Fibroblast of peridontal ligament (primary cell): ENCODE measurements around the gene MTX2.

Experiments
- DNase-seq: peaks from one replicate; pipeline ENCODE4 v3.0.0-alpha.2; 2010; ENCODE audit errors: extremely low read depth

The MTX2 gene

DNA sequence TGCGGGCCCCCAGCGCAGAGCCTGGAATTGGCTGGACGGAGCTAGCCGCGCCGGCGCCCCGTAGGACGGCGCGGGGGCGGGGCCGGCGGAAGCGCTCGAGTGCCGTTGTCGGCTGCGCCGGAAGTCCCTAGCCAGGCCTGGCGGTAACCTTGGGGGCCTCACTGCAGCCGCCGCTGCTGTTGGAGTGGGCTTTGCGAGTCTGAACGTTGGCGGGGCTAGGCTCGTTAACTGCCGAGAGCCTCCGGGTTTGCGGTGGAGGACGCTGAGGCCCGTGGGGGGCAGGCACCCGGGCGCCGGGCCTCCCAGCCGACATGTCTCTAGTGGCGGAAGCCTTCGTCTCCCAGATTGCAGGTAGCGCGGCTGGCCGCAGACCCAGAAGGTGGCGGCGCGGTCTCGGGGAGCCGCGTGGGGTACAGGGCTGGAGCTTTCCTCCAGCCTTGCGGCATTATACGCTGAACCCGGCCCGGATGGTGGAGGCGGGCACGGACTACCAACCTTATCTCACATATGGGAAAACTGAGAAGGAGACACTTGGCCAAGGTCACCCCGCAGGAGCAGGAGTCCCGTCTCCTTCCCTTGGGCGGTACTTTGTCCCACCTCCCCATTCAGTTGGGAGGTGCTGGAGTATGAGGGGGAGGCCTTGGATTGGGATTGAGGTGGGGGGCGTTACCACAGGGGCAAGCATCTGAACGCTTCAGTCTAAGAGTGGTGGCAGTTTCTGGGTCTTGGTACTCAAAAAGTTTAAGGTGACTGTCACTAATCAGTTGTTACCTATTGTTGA lies at the start of gene MTX2:
Gene MTX2, plus strand, starts transcription at position 124 of the 781 bp plus-strand sequence. Its CDS starts 188 bp downstream, at position 312.
- DNase-seq = peak; percentile 52

DNA sequence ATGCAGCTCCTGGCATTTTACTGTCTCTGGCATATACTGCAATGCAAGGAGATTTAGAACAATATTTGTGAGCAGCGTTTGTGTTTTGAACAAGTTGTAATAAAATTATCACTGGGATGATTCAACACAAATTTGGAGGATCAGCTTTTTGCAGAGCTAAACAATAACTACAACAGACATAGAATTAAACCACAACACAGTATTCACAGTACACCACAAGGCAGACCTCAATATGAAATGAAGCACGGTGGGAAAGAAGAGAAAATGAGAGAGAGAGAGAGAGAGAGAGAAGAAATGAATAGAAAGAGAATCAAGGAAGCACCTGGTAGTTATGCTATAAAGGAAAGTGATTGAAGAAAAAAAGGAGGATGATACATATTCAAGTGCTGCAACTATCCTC lies 41.4 kb upstream of the MTX2 start:
- no peak for DNase-seq

DNA sequence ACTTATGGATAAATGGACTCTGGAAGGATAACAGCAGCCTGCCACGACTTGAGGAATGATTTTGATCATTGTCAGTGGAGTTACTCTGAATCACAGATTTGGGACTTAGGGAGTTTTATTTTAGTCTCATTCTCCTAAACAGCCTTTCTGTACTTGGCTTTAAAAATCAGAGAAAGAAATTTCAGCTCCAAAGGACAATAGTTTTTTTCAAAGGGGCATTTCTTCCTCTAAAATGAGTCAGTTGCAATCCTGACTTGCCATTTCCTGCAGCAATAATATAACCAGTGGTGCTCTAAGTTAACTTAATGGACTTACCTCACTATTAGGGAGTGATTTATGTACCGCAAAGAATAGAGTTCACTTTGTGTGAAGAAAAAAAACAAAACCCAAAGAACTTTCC lies 35.1 kb upstream of the MTX2 start:
- DNase-seq = no peak

DNA sequence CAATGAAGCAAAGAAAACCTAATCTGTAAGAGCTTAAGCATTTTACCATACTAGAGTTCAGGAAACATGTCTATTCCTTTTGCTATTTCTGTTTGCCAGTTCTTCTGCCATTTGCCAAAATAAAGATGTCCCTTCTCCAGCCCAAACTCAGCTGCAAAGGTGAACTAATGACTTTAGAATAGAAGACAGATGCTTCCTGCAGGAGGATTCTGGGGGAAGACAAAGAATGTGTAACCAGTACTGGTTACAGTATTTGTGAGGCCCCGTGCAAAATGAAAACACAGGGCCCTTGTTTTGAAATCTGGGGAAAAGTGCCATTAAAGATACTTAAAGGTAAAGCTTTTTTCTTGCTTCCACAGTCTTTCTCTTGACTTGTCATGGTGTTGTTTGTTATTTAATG lies 34.3 kb upstream of the MTX2 start:
- DNase-seq = no peak

DNA sequence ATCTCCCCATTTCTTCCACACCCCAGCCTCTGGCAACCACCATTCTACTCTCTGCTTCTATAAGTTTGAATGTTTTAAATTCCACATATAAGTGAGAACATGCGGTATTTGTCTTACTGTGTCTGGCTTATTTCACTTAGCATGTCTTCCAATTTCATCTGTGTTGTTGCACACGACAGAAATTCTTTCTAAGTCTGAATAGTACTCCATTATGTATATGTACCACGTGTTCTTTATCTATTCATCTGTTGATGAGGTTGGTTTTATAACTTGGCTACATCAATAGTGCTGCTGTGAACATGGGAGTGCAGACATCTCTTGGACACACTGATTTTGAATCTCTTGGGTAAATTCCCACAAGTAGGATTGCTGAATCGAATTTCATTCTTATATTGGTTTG lies 31.8 kb upstream of the MTX2 start:
- no peak for DNase-seq

DNA sequence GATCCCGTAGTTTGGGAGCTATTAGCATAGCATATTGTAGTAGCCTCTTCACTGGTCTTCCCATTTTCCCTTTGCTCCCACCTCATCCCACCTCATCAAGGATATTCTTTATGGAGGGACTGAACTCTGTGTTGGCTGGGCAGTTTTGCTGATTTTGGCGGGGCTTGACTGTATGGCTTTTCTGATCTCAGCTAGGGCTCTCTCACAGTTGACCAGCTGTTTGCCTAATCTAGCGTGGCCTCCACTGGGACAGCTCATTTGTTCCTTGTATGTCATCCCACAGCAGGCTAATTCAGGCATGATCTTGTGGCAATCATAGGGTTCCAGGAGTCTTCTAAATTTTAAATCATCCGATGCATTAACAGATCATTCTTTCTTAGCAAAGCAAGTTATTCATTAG lies 30.2 kb upstream of the MTX2 start:
- no peak for DNase-seq

DNA sequence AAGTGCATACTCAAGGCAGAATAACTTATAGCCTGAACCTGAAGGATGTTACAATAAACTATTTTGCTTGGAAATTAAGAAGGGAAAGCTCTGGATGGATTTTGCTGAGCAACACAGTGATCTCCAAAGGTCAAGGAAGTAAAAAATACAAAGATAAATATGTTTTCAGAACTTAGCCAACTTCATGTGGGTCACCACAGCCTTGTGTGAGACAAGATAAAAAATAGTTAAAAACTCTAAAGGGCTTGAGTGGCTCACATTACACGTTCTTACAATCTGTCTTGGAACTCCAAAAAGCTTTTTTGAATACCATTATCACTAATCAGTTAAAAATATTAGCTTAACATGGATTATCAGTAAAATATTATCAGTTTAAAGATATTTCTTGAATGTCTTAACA lies 28.9 kb upstream of the MTX2 start:
- DNase-seq = no peak

DNA sequence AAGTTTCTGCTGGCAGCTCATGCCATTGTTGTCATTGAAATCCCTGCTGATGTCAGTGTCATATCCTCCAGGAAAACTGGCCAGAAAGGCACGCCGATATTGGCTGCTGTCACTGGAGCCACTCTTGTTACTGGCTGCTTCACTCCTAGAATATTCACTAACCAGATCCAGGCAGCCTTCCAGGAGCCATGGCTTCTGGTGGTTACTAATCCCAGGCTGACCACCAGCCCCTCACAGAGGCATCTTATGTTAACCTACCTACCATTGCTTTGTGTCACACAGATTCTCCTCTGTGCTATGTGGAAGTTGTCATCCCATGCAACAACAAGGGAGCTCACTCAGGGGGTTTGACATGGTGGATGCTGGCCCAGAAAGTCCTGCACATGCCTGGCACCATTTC lies 27.0 kb upstream of the MTX2 start:
- no peak for DNase-seq

DNA sequence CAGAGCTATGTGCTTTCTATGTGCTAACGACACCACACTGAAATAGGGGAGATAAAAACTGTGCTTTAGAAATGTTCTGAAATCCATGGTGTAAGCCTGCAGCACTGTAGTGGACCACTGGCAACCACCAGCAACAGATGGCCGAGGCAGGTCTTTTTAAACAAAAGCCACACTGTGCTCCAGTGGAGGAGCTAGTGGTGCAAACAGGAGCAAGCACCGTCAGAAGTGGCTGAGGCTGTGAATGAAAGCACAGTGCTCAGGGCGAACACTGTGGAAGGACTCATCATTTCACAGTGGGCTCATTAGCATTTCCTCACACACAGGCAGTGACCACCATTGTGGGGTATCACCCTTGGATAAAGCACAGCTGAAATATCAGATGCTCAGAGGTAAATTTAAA lies 22.9 kb upstream of the MTX2 start:
- no peak for DNase-seq

DNA sequence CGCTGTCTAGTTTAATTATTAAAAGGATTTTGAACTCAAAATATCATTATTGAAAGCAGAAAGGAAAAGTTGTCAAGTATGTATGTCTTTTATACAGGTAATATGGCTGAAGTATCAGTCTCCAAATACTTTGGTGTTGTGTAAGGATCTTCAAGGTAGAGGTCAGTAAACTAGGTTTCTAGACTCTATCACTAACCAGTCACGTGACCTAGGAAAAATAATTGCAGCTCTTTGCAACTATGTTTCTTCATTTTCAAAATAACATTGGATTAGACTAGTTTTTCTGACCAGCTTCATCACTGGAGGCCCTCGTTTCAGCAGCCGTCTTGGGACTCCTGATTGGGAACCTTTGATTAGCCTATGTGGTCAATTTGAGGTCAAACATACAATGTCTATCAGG lies 21.4 kb upstream of the MTX2 start:
- no peak for DNase-seq

DNA sequence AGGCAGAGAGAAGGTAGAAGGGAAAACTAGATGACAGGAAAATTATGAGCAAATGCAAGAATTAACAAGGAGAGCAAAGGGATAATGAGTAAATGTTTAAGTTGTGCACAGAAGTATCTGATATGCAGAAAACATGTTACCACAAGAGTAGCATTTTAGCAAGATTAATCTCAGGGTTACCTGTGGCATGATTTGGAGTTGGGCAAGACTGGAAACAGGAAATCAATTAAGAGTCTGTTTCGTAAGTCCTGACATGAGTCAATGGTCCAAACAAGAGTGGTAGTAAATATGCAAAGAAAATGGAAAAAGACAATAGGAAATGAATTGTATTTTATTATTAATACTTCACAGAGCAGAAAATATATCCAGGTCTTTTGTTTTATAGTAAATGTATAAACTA lies 17.3 kb upstream of the MTX2 start:
- no peak for DNase-seq

DNA sequence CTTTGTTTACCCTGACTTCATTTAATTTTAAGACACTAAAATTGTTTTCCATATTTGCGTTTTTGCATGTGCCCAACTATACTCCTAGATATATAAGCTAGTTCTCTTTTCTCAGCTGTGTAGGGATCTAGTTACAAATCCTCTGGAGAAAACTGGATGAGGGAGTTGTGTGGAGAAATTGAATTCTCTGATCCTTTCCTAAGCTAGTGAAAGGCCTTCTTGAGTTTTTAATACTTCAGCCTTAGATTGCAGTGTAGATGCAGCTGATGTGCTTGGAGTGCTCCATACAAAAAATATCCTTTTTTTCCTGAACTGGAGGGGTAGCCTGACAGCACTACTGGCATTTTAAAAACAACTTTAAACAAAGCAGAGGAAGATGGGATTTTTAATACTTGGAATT lies 8.6 kb upstream of the MTX2 start:
- DNase-seq = no peak

DNA sequence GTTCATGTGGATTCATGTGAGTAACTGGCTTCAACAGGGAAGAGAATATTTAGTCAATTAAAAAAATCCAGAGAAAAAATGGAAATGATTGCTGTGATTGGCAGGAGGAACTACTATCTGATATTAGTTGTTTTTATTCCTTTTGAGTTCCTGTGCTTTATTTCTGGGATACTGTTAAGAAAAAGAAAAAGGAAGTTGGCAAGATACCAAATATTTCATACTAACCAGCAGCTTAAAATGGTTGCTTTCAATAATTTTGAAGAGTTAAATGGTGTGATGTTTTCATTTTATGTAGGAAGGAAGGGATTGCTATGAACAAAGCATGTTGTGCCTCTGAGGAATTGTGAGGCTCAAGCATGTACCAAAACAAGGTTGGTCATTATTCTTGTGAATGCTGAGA lies 8.1 kb upstream of the MTX2 start:
- no peak for DNase-seq

DNA sequence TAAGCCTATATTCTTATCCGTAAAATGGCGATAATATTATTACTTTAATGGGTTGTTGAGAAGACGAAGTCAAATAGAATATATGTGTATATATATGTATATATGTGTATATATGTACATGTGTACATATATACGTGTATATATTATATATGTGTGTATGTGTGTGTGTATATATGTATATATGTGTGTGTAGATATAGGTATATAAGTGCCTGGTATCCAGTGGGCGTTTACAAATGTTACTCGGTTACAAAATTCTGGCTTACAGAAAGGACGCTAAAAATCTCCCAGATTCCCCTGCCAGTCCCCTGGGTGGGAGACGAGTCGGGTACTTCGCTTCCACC lies 295 bp upstream of the MTX2 start:
- DNase-seq = no peak

DNA sequence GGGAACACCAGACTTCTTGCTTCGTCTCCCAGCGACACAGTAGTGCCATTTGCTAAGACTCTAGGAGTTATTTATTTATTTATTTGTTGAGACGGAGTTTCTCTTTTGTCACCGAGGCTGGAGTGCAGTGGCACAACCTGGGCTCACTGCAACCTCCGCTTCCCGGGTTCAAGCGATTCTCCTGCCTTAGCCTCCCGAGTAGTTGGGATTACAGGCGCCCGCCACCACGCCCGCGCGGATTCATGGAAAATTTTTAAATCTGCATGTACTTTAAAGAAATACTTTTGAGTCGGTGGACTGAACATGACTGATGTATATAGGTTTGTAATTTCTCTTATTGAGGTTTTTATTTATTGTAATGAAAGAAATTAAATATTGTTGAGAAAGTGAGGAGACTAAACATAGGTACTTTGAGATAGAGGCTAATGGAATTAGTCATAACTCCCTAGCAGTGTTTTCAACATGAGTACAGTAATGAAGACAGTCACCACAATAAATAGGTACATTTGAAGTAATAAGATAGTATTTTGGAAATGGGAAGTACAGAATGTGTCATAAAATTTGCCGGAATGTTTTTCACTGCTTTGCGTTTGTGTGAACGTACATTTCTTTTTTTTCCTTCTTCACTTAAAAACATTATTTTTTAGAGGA lies 983 bp downstream of the MTX2 start:
- peak; percentile 2 for DNase-seq

DNA sequence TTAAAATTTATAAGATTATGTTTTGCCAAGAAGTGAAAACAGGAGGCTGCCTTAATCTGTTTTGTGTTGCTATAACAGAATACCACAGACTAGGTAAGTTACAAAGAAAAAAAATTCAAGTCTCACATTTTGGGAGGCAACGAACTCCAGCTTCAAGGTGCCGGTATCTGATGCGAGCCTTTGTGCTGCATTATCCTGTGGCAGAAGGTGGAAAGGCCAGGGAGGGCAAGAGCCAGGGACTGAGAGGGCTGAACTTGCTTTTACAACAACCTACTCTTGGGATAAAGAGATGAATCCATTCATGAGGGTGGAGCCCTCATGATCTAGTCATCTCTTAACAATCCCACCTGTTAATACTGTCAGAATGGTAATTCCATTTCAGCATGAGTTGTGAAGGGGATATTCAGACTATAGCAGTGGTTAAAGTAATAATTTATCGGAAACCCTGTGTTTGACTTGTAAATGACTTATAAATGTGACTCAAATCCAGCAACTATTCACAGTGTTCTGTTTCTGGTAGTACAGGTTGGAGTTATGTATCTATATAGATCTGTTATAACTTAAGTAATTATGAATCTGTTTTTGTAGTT lies 3.7 kb downstream of the MTX2 start:
- no peak for DNase-seq

DNA sequence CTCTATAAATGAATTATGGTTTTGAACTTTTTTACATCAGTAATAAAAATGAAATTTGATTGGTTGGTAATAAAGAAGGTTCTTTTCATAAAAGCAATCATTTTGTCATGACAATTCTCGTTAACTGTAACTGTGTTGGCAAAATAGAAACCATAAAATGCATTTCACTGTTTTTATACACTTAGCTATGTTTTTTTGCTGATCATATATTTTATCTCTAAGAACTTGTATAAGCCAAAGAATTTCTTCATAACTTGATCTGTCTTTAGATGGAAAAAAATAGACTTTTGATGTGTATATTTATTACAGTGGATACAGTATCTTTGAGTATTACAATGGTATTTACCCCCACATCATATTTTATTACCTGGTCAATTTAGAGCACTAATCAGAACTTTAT lies 9.7 kb downstream of the MTX2 start:
- DNase-seq = no peak

DNA sequence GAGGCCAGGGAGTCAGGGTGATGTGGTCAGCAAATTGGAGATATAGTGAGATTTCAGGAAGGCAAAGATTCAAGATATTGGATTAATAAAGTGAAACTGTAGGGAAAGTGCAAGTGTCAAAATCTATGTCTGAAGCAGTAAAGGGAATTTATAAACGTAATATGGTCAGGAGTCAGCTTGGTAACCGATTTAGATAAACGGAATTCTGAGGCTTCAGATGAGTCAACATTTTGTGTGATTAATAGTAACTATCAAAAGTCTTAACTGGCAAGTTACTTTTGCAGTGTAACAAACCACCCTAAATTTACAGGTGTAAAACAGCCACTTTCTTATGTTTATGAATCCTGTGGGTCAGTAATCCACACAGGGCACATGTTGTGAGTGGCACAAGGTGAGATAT lies 10.9 kb downstream of the MTX2 start:
- no peak for DNase-seq

DNA sequence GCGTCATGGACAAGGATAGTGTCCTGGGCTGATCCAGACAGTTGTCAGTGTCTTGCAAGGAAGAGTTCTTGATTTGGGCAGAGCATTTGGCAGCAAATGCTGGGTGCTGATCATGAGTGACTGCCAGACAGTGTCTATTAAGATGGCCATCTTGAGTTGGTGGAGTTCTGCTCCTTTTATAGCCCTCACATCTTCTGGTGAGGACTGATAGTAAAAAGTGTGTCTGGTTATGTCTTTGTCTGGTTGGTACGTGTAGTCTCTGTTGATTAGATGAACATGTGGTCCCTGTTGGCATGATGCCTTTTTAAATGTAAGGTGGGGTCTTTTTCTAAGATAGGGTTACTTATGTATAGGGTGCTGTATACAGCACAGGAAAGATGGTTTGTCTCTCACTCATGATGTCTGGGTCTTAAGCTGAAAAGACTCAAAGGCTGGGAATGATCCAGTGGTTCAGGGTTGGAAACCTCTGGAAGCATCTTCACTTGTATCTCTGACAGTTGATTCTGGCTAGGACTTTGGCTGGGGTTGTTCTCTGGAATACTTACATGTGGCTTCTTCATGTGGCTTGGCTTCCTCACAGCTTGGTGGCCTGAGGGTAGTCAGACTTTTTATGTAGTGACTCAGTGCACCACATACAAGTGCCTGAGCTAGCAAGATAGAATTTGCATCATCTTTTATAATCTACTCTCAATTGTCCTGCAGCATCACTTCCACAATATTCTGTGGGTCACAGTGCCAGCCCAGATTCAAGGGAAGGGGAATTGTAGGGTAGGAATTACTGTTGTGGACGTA lies 11.8 kb downstream of the MTX2 start:
- peak; percentile 43 for DNase-seq

DNA sequence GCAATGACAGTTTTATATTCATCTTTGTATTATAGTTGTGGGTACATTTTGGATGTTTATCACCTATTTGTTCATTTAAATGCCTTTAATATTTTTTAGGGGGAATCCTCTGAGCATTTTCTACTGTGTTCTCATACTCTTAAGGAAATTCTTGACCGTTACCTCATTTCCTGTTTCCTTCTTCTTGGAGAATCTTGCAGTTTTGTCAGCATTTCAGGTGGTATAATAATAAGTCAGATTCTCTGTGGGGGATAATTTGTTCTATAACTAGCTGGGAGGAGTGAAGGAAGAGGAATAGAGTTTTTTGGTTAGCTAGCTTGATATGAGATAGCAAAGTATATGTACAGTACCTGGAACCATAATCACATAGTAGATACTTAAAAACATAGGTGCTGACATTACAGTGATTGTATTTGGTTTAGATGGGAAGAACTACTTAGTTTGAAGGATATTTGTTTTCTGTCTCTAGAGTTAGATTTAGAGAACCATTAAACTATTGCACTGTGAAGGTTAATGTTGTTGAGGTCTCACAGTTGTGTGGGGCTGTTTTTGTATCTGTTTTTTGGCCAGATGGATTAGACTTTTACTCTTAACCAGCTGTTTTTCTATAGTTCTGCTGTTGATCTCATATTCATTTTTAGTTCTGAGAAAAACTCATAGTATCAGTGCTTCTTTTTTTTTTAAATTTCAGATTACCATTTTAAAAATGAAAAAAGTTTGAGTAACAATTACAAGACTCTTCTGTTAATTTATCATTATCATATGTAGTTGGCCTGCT lies 14.2 kb downstream of the MTX2 start:
- no peak for DNase-seq

DNA sequence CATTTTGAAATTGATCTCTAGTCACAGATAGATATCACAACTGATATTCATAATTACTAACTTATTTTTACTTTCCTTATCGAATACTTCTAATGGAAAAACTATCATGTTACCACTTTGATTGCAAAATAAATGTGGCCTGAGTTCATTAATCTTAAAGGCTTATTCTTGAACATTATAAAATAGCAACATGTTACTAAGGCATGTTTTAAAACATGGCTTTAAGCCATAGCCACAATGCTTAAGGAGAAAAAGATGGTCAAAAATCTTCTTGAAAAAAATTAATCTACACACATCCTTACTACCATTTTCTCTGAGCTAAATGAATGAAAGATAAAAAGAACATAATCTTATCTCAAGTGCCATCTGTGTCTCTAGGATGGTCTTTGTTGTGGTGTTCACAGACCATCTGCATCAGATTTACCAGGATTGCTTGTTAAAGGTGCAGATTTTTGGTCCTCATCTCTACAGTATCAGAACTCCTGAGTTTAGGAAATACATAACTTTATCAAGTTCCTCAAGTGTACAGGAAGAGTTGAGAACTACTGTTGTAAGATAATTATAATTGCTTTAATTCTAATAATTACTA lies 15.3 kb downstream of the MTX2 start:
- DNase-seq = peak; percentile 52
